Heart left ventricle (tissue), 13 donors: Measurements from ENCODE around the gene NKD1.

Experiments
- POLR2A ChIP-seq, 2 donors: fragments of 450-650 bp; IDR thresholded peaks; one replicate each; pipeline ENCODE4 v1.6.1; 2017; ENCODE audit warnings: antibody characterized with exemption in 2 of 2, mild to moderate bottlenecking in 2 of 2, moderate library complexity in 2 of 2
- TF ChIP-seq, protein P1 (sequence below), 12 donors: fragments of 200-600 bp; sonication (generic) in 4 of 12; IDR thresholded peaks; one replicate each; pipeline versions ENCODE4 v1.5.0 to v1.8.0; 2018 to 2022; ENCODE audit warnings: antibody characterized with exemption in 12 of 12, mild to moderate bottlenecking in 5 of 12
- donor health status: ischemic (EF 13 %, LVEDD 7.1; RV severe dilation, severe dysfunction).
- donor health status: DM: no; HTN: yes; CAD: no.
- donor health status: DM: no; HTN: no; CAD: no.
- donor health status: ischemic (EF 25% LVEDD 6.9; RV normal size, moderate dysfunction).
- donor health status: ischemic (EF 25% LVEDD 5.7; RV mildly dilated, moderate dysfunction).
- donor health status: ischemic (EF 35%, LVEDD 5.7; RV mildly dilated, moderate dysfunction).
- donor health status: nonischemic (EF 11% LVEDD 7.7; RV severe dilation, severe dysfunction).
- donor health status: DM: yes; HTN: yes; CAD: no.
- donor health status: PGD.
- donor health status: ischemic (EF 29% LVEDD 5.4; RV normal size, mild dysfunction).
- donor health status: nonischemic (EF 23%, LVEDD 6.1; RV moderate dilation, normal function).

DNA sequence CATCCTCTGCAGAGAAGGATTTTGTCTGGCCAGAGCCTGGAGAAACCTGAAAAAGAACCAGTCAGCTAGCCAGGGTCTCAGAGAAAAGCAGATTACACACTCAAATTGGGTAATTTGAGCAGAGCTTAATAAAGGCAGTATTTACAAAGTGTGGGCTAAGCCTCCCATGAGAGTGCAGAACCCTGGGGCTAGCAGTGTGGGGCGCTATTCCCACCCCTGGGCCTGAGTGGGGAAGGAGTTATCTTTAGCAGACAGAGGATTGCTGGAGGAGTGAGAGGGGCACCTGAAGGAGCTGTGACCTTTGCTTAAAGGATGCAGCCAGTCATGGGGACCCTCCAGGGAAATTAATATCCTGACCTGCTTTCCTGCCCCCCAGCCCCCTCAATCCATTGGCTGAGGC is 86.8 kb downstream of the NKD1 start:
- TF ChIP-seq, protein P1, sequence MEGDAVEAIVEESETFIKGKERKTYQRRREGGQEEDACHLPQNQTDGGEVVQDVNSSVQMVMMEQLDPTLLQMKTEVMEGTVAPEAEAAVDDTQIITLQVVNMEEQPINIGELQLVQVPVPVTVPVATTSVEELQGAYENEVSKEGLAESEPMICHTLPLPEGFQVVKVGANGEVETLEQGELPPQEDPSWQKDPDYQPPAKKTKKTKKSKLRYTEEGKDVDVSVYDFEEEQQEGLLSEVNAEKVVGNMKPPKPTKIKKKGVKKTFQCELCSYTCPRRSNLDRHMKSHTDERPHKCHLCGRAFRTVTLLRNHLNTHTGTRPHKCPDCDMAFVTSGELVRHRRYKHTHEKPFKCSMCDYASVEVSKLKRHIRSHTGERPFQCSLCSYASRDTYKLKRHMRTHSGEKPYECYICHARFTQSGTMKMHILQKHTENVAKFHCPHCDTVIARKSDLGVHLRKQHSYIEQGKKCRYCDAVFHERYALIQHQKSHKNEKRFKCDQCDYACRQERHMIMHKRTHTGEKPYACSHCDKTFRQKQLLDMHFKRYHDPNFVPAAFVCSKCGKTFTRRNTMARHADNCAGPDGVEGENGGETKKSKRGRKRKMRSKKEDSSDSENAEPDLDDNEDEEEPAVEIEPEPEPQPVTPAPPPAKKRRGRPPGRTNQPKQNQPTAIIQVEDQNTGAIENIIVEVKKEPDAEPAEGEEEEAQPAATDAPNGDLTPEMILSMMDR (IDR thresholded peaks at IDR 0.05) = no peak
- TF ChIP-seq POLR2A (IDR thresholded peaks at IDR 0.05) = no peak
